HEK293T (cell line): Measurements from ENCODE around the gene MED26.
"Not testable (repeated sequence)": the region's sequence is repeated elsewhere in the genome, so short reads cannot be mapped to it uniquely, and the experiment has no call there.

Source experiments
- CTCF ChIA-PET: fragments of 350-600 bp; formaldehyde crosslinking; extraction: SDS; loops from one replicate; lab custom pipeline; 2021; ENCODE audit warnings: antibody characterized with exemption, inconsistent platforms; lab: Yijun Ruan, JAX
- POLR2A ChIA-PET: fragments of 350-600 bp; formaldehyde crosslinking; extraction: SDS; loops from one replicate; lab custom pipeline; 2020; ENCODE audit warnings: antibody characterized with exemption, inconsistent platforms; lab: Yijun Ruan, JAX
- DNase-seq: peaks from one replicate; pipeline ENCODE4 v3.0.0; 2012; ENCODE audit warnings: mixed read lengths; ENCODE audit errors: extremely low spot score
- ARNT ChIP-seq: fragments of 450-650 bp; IDR thresholded peaks from 2 replicates; pipeline ENCODE4 v1.6.1; 2017; ENCODE audit warnings: mild to moderate bottlenecking
- BHLHE40 ChIP-seq: fragments of 450-650 bp; IDR thresholded peaks from 2 replicates; pipeline ENCODE4 v1.6.1; 2016; ENCODE audit warnings: mild to moderate bottlenecking, moderate library complexity, borderline replicate concordance
- CTBP1 ChIP-seq: fragments of 450-650 bp; IDR thresholded peaks from 2 replicates; pipeline ENCODE4 v1.6.1; 2016; ENCODE audit warnings: borderline replicate concordance
- ELF4 ChIP-seq: fragments of 450-650 bp; IDR thresholded peaks from 2 replicates; pipeline ENCODE4 v1.6.1; 2017; ENCODE audit warnings: antibody characterized with exemption
- FOXA1 ChIP-seq: fragments of 450-650 bp; IDR thresholded peaks from 2 replicates; pipeline ENCODE4 v1.6.1; 2016; ENCODE audit warnings: mild to moderate bottlenecking
- FOXK2 ChIP-seq: fragments of 450-650 bp; IDR thresholded peaks from 2 replicates; pipeline ENCODE4 v1.6.1; 2016; ENCODE audit warnings: mild to moderate bottlenecking
- FOXM1 ChIP-seq: fragments of 450-650 bp; IDR thresholded peaks from 2 replicates; pipeline ENCODE4 v1.6.1; 2017; ENCODE audit warnings: mild to moderate bottlenecking, borderline replicate concordance
- HDGF ChIP-seq: fragments of 450-650 bp; IDR thresholded peaks from 2 replicates; pipeline ENCODE4 v1.6.1; 2017; ENCODE audit warnings: antibody characterized with exemption, borderline replicate concordance
- L3MBTL2 ChIP-seq: fragments of 450-650 bp; conservative IDR thresholded peaks from 2 replicates; pipeline ENCODE4 v1.6.1; 2016; ENCODE audit warnings: mild to moderate bottlenecking
- LEF1 ChIP-seq: fragments of 450-650 bp; IDR thresholded peaks from 2 replicates; pipeline ENCODE4 v1.6.1; 2017; ENCODE audit warnings: mild to moderate bottlenecking, borderline replicate concordance
- NFRKB ChIP-seq: fragments of 450-650 bp; IDR thresholded peaks from 2 replicates; pipeline ENCODE4 v1.6.1; 2016; ENCODE audit warnings: mild to moderate bottlenecking, moderate library complexity
- SP1 ChIP-seq: fragments of 450-650 bp; IDR thresholded peaks from 2 replicates; pipeline ENCODE4 v1.6.1; 2017
- SUZ12 ChIP-seq: fragments of 450-650 bp; IDR thresholded peaks from 2 replicates; pipeline ENCODE4 v1.6.1; 2016; ENCODE audit warnings: mild to moderate bottlenecking
- TARDBP ChIP-seq: fragments of 450-650 bp; IDR thresholded peaks from 2 replicates; pipeline ENCODE4 v1.6.1; 2016
- ZNF384 ChIP-seq: fragments of 450-650 bp; IDR thresholded peaks from 2 replicates; pipeline ENCODE4 v1.6.1; 2016
- TF ChIP-seq, protein P1 (sequence below): fragments of 450-650 bp; IDR thresholded peaks from 2 replicates; pipeline ENCODE4 v1.6.1; 2016

MED26 gene

DNA sequence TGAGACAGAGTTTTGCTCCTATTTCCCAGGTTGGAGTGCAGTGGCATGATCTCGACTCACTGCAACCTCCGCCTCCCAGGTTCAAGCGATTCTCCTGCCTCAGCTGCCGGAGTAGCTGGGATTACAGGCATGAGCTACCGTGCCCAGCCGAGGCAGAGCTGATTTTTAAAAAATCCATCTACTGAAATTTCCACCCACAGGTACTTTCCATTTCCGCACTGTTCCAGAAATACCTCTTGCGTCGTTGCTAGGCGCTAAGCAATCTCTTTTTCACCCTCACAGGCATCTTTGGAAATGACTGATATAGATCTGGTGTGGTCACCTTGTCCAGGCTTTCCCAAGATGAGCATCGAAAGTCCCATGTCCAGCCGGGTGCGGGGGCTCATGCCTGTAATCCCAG lies 42.3 kb upstream of the MED26 start:
- no peak for DNase-seq
- TF ChIP-seq SUZ12 (no peak), CTBP1 (no peak), BHLHE40 (no peak), ELF4 (no peak), FOXM1 (no peak), NFRKB (no peak), L3MBTL2 (no peak), HDGF (no peak), SP1 (no peak), FOXA1 (no peak), FOXK2 (no peak), LEF1 (no peak), ZNF384 (no peak), ARNT (no peak)
- TF ChIP-seq, protein P1, sequence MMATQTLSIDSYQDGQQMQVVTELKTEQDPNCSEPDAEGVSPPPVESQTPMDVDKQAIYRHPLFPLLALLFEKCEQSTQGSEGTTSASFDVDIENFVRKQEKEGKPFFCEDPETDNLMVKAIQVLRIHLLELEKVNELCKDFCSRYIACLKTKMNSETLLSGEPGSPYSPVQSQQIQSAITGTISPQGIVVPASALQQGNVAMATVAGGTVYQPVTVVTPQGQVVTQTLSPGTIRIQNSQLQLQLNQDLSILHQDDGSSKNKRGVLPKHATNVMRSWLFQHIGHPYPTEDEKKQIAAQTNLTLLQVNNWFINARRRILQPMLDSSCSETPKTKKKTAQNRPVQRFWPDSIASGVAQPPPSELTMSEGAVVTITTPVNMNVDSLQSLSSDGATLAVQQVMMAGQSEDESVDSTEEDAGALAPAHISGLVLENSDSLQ = no peak
- ChIA-PET POLR2A (no interaction called here), CTCF (no interaction called here)

DNA sequence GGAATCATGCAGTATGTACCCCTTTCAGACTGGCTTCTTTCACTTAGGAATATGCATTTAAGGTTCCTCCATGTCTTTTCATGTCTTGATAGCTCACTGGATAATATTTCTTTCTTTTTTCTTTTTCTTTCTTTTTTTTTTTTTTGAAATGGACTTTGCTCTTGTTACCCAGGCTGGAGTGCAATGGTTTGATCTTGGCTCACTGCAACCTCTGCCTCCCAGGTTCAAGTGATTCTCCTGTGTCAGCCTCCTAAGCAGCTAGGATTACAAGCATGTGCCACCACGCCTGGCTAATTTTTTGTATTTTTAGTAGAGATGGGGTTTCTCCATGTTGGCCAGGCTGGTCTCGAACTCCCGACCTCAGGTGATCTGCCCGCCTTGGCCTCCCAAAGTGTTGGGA lies 40.7 kb upstream of the MED26 start:
- POLR2A ChIA-PET, DNase-seq, CTCF ChIA-PET: not testable (repeated sequence)

DNA sequence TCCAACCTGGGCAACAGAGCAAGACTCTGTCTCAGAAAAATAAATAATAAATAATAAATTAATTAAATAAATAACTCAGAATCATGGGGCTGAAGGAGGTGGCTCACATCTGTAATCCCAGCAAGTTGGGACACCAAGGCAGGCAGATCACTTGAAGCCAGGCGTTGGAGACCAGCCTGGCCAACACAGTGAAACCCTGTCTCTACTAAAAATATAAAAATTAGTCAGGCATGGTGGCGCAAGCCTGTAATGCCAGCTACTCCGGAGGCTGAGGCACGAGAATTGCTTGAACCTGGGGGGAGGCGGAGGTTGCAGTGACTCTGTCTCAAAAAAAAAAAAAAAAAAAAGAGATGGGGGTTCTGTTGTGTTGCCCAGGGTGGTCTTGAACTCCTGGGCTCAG lies 40.2 kb upstream of the MED26 start:
- ChIA-PET CTCF (no interaction called here), POLR2A (no interaction called here)
- DNase-seq = no peak
- TF ChIP-seq BHLHE40 (no peak), FOXM1 (no peak), SP1 (no peak), NFRKB (no peak), HDGF (no peak), FOXA1 (no peak), ZNF384 (no peak), CTBP1 (no peak), FOXK2 (no peak), ARNT (no peak), LEF1 (no peak), TARDBP (no peak), ELF4 (no peak)

DNA sequence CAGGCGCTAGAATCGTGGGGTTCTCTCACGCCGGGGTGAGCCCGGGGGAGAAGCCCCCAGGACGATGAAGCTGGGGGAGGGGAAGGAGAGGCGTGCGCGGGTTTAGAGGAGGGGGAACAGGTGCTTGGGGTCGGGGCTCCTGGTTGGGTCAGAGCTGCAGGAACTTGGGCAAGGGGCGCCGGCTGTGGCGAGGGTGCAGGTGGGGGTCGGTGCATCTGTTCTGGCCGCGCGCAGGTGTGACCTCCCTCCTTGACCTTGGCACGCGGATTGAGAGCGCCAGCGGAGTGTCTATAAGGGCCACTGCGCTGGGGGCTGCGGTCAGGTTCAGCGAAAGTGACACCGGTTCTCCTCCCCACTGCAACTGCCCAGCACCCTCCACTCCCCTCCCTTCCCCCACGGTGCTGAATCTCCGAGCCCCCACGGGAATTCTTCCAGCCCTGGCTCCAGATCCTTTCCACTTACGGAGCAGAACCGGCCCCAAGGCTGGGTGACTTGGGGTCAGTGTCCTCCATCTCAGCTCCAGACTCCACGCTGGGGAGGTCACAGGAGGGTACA lies 33.6 kb upstream of the MED26 start:
- DNase-seq = no peak
- POLR2A ChIA-PET = interaction anchor here (1.2 to 2.6 kb wide), 7 partner anchors 11 to 88 kb away, joined by 3 to 12 read pairs (median 7); partner anchors contain the start of gene MED26
- CTCF ChIA-PET = no interaction called here
- TF ChIP-seq L3MBTL2 (no peak), FOXM1 (no peak), FOXA1 (no peak), TARDBP (no peak), FOXK2 (no peak), NFRKB (no peak), ZNF384 (no peak), ARNT (no peak), SP1 (no peak), ELF4 (no peak), HDGF (no peak), BHLHE40 (no peak), CTBP1 (no peak), SUZ12 (no peak), LEF1 (no peak)
- TF ChIP-seq, protein P1 = no peak

DNA sequence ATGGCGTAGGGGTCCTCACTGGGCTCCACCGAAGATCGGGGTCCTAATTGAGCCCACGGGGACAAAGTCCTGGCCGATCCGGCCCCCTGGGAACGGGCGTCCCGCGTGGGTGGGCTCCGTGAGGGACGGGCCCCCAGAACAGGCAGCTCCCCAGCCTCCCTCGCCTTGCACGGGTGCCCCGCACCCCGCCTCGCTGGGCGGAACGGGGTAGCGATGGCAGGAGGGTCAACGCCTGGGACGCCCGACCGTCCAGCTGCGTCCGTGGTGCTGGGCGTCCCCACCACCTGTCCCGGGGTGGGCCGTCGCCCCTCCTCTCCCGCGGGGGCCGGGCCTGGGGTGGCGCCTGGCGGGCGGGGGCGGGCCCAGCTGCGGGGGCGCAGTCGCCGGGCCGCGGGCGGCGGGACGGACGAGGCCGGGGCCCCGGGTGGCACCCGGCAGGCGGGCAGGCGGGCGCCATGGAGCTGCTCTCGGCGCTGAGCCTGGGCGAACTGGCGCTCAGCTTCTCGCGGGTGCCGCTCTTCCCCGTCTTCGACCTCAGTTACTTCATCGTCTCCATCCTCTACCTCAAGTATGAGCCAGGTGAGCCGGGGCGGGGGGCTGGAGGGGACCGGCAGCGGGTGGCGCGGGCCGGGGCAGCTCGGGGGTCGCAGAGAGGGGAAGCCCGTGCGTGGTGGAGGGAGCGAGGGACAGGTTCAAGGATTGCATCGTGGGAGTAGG lies 32.9 kb upstream of the MED26 start, which contains the start of gene TMEM38A:
Gene TMEM38A, plus strand, starts transcription at position 377 of the 717 bp plus-strand sequence. Its CDS starts 79 bp downstream, at position 456.
- CTCF ChIA-PET = no interaction called here
- peak; percentile 30 for DNase-seq
- POLR2A ChIA-PET = interaction anchor here (0.8 to 2.6 kb wide), 10 partner anchors 9 to 165 kb away, joined by 3 to 12 read pairs (median 6); partner anchors contain the start of genes C19orf44, CALR3 and MED26
- TF ChIP-seq SP1 = no peak
- no peak for TF ChIP-seq NFRKB
- TF ChIP-seq L3MBTL2 = no peak
- TF ChIP-seq FOXA1 = no peak
- TF ChIP-seq SUZ12 = no peak
- no peak for TF ChIP-seq ELF4
- no peak for TF ChIP-seq ARNT

DNA sequence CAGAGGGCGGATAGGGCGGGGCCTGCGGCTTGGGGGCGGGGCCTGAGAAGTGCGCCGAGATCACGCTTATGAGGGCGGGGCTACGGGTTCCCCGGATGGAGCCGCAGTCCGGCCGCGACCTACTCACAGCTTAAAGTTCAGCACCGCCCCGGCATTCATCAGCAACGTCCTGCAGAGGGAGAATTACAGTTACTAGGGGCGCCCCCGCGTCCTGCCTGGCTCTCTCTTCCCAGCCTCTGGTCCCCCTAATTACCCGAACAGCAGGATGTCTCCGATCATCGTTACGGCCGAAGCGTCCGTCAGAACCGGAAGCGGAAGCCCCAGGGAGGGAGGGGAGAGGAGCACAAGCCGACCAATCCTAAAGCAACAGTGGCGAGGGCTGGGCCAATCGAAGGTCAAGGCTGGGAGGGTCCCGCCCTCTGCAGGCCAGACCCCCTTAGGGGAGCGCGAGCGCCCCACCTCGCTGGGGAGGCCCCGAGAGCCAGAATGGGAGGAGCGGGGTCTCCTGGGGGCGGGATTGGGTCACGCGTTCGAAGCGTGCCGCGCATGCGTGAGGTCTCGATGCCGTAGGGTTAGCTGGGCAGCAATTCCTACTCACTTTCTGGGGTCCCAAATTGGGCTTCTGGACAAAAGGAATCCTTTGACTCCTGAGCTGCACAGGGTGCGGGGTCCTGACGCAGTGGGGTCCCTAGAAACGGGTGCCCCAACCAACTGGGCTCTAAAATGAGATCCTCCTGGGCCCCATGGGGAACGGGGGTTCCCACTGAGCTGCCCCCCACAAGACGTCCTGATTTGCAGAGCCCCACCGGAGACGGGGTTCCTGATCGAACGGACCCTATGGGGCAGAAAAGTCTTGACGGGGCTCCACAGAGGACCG lies 32.1 kb upstream of the MED26 start, which contains the start of gene SMIM7:
Gene SMIM7, minus strand, starts transcription at position 313 of the 877 bp plus-strand sequence. Its CDS starts 34 bp downstream, at position 279.
- TF ChIP-seq FOXA1 (no peak), CTBP1 (no peak), FOXK2 (no peak), SUZ12 (no peak), NFRKB (no peak), ZNF384 (no peak), HDGF (no peak), LEF1 (no peak), ARNT (no peak), SP1 (no peak), FOXM1 (no peak), ELF4 (peak; percentile 90), BHLHE40 (no peak), L3MBTL2 (peak; percentile 74; the same call in 1 of the 2 replicates), TARDBP (no peak)
- TF ChIP-seq, protein P1 = peak; percentile 69; the same call in 1 of the 2 replicates
- POLR2A ChIA-PET = interaction anchor here (0.6 to 2.6 kb wide), 16 partner anchors 8 to 164 kb away, joined by 3 to 13 read pairs (median 4); partner anchors contain the start of genes C19orf44, CALR3, MED26 and SLC35E1
- peak; percentile 98 for DNase-seq
- CTCF ChIA-PET = no interaction called here
